PC-9 (cell line): ENCODE measurements around the gene PTF1A.

Experiments used
- CTCF ChIP-seq: fragments of 200-600 bp; sonication (generic); conservative IDR thresholded peaks from 2 replicates; pipeline ENCODE4 v1.6.1; 2017; ENCODE audit warnings: mixed run types, antibody characterized with exemption, mild to moderate bottlenecking, moderate library complexity
- EZH2 ChIP-seq: fragments of 200-600 bp; sonication (generic); IDR thresholded peaks from 2 replicates; pipeline ENCODE4 v1.8.0; 2017; ENCODE audit warnings: antibody characterized with exemption, low read depth

GRCh38 chr10:23156447-23157150, 35.5 kb upstream of the PTF1A start:
- TF ChIP-seq CTCF (no peak), EZH2 (no peak)
